ENCODE results near the gene CCSER1. TPM values are rescaled to one million over a fixed set of nuclear protein-coding genes. Genes with fewer than 3 reads are reported as not detected.
"Not testable (repeated sequence)": the region's sequence is repeated elsewhere in the genome, so short reads cannot be mapped to it uniquely, and the experiment has no call there.

The CCSER1 gene
- total and polyA plus RNA-seq, 4 donors: 0.18 to 2.3 (median 1.2) TPM

- TF ChIP-seq FOXA1 (IDR thresholded peaks at IDR 0.05) (no peak), HNF4G (IDR thresholded peaks at IDR 0.05) (no peak)
Observed at GRCh38 chr4:90837241-90837640, 710.0 kb downstream of the CCSER1 start (continued).

GRCh38 chr4:90838859-90839258 is 711.7 kb downstream of the CCSER1 start:
- not testable (repeated sequence) for H3K4me3 ChIP-seq (ENCODE audit: low read depth in 1 of 3, low read length in 3 of 3); H3K9me3 ChIP-seq (ENCODE audit: control insufficient read depth in 4 of 4, low read length in 3 of 4); H3K36me3 ChIP-seq (ENCODE audit: control insufficient read depth in 4 of 4, insufficient read depth in 3 of 4, low read depth in 1 of 4, low read length in 3 of 4); H3K27me3 ChIP-seq (ENCODE audit: control insufficient read depth in 4 of 4, insufficient read depth in 4 of 4, low read length in 3 of 4); H3K4me1 ChIP-seq (ENCODE audit: control insufficient read depth in 4 of 4, insufficient read depth in 4 of 4, low read length in 3 of 4); DNase-seq (ENCODE audit: low spot score); H3K9ac ChIP-seq (ENCODE audit: low read depth in 1 of 2, low read length in 2 of 2); H3K27ac ChIP-seq (ENCODE audit: low read depth in 1 of 2, low read length in 2 of 2)
- 98% methylated on average over 17 of the region's 22 CpGs for WGBS

- Histone ChIP-seq H3K36me3 (ENCODE audit: control insufficient read depth in 4 of 4, insufficient read depth in 3 of 4, low read depth in 1 of 4, low read length in 3 of 4) (no peaks in the 10 kb centered on the region), H3K27me3 (ENCODE audit: control insufficient read depth in 4 of 4, insufficient read depth in 4 of 4, low read length in 3 of 4) (no peaks in the 10 kb centered on the region), H3K4me1 (ENCODE audit: control insufficient read depth in 4 of 4, insufficient read depth in 4 of 4, low read length in 3 of 4) (no peaks in the 10 kb centered on the region), H3K9ac (ENCODE audit: low read depth in 1 of 2, low read length in 2 of 2) (no peak overlapping the region), H3K4me3 (ENCODE audit: low read depth in 1 of 3, low read length in 3 of 3) (no peak overlapping the region), H3K9me3 (ENCODE audit: control insufficient read depth in 4 of 4, low read length in 3 of 4) (no peaks in the 10 kb centered on the region), H3K27ac (ENCODE audit: low read depth in 1 of 2, low read length in 2 of 2) (no peak overlapping the region)
- 93% methylated on average over 3 of the region's 3 CpGs for WGBS
- DNase-seq (ENCODE audit: low spot score): no peak
- TF ChIP-seq ZBTB33 (IDR thresholded peaks at IDR 0.05) (no peak), NR2F2 (IDR thresholded peaks at IDR 0.05) (no peak)
Observed at GRCh38 chr4:90840291-90840690, 713.1 kb downstream of the CCSER1 start.

GRCh38 chr4:90840828-90841227 is 713.6 kb downstream of the CCSER1 start:
- no peak for DNase-seq (ENCODE audit: low spot score)
- H3K36me3 ChIP-seq (ENCODE audit: control insufficient read depth in 4 of 4, insufficient read depth in 3 of 4, low read depth in 1 of 4, low read length in 3 of 4): no peaks in the 10 kb centered on the region
- no peak for TF ChIP-seq FOXA1 (IDR thresholded peaks at IDR 0.05)
- TF ChIP-seq NR2F2 (IDR thresholded peaks at IDR 0.05): no peak
- TF ChIP-seq EGR1 (IDR thresholded peaks at IDR 0.05; ENCODE audit: low read depth in 2 of 2): no peak
- no peak for TF ChIP-seq SP1 (IDR thresholded peaks at IDR 0.05)
- TF ChIP-seq MAX (IDR thresholded peaks at IDR 0.05): no peak
- TF ChIP-seq FOXA2 (IDR thresholded peaks at IDR 0.05): no peak
- no peak for TF ChIP-seq RXRA (IDR thresholded peaks at IDR 0.05)
- TF ChIP-seq, protein P1, sequence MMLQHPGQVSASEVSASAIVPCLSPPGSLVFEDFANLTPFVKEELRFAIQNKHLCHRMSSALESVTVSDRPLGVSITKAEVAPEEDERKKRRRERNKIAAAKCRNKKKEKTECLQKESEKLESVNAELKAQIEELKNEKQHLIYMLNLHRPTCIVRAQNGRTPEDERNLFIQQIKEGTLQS (IDR thresholded peaks at IDR 0.05): no peak
- no peak overlapping the region for H3K27ac ChIP-seq (ENCODE audit: low read depth in 1 of 2, low read length in 2 of 2)
- H3K27me3 ChIP-seq (ENCODE audit: control insufficient read depth in 4 of 4, insufficient read depth in 4 of 4, low read length in 3 of 4): no peaks in the 10 kb centered on the region
- no peaks in the 10 kb centered on the region for H3K9me3 ChIP-seq (ENCODE audit: control insufficient read depth in 4 of 4, low read length in 3 of 4)
- H3K4me1 ChIP-seq (ENCODE audit: control insufficient read depth in 4 of 4, insufficient read depth in 4 of 4, low read length in 3 of 4): no peaks in the 10 kb centered on the region
- H3K4me3 ChIP-seq (ENCODE audit: low read depth in 1 of 3, low read length in 3 of 3): no peak overlapping the region
- H3K9ac ChIP-seq (ENCODE audit: low read depth in 1 of 2, low read length in 2 of 2): no peak overlapping the region

- Histone ChIP-seq H3K4me3 (ENCODE audit: low read depth in 1 of 3, low read length in 3 of 3) (no peak overlapping the region), H3K9me3 (ENCODE audit: control insufficient read depth in 4 of 4, low read length in 3 of 4) (no peaks in the 10 kb centered on the region), H3K4me1 (ENCODE audit: control insufficient read depth in 4 of 4, insufficient read depth in 4 of 4, low read length in 3 of 4) (no peaks in the 10 kb centered on the region), H3K27ac (ENCODE audit: low read depth in 1 of 2, low read length in 2 of 2) (no peak overlapping the region), H3K27me3 (ENCODE audit: control insufficient read depth in 4 of 4, insufficient read depth in 4 of 4, low read length in 3 of 4) (no peaks in the 10 kb centered on the region), H3K9ac (ENCODE audit: low read depth in 1 of 2, low read length in 2 of 2) (no peak overlapping the region), H3K36me3 (ENCODE audit: control insufficient read depth in 4 of 4, insufficient read depth in 3 of 4, low read depth in 1 of 4, low read length in 3 of 4) (no peaks in the 10 kb centered on the region)
- 75% methylated on average over 1 of the region's 1 CpG for WGBS
- no peak for DNase-seq (ENCODE audit: low spot score)
- TF ChIP-seq JUND (IDR thresholded peaks at IDR 0.05) (no peak), MAX (IDR thresholded peaks at IDR 0.05) (no peak), FOXA1 (IDR thresholded peaks at IDR 0.05) (no peak), ZBTB33 (IDR thresholded peaks at IDR 0.05) (no peak), GABPA (IDR thresholded peaks at IDR 0.05 in 1 of 2, conservative IDR thresholded peaks at IDR 0.05 in 1 of 2) (no peak), HNF4A (conservative IDR thresholded peaks at IDR 0.05) (no peak), TAF1 (conservative IDR thresholded peaks at IDR 0.05) (no peak), NR2F2 (IDR thresholded peaks at IDR 0.05) (no peak), CTCF (IDR thresholded peaks at IDR 0.05; ENCODE audit: low read depth, low read length, missing input control) (no peak), EGR1 (IDR thresholded peaks at IDR 0.05; ENCODE audit: low read depth in 2 of 2) (no peak), RXRA (IDR thresholded peaks at IDR 0.05) (no peak), YY1 (IDR thresholded peaks at IDR 0.05) (no peak), RAD21 (IDR thresholded peaks at IDR 0.05) (no peak)
Observed at GRCh38 chr4:90841676-90842075, 714.5 kb downstream of the CCSER1 start.

Data from liver (tissue), 9 donors.